GM12878 (cell line): ENCODE measurements around the gene ETHE1. TPM values are rescaled to one million over a fixed set of nuclear protein-coding genes. Genes with fewer than 3 reads are reported as not detected.

Source experiments
- ATAC-seq: fragments of 200-7000 bp; cut with Tn5 transposase; 3 replicates; pipeline ENCODE4 v1.9.1; 2020; ENCODE audit warnings: mild to moderate bottlenecking, moderate library complexity
- BruUV-seq: library from RNA; stranded (reverse); fragments of 400-500 nt; replicated peaks from 2 replicates; lab custom pipeline; 2021; lab: Mats Ljungman, UMichigan
- CTCF ChIA-PET: fragments of 300-600 bp; sonication (Branson Sonifier 250); formaldehyde crosslinking; extraction: SDS; loops from one replicate; lab custom pipeline; 2021; ENCODE audit warnings: inconsistent platforms; lab: Yijun Ruan, JAX
- POLR2A ChIA-PET: fragments of 350-600 bp; formaldehyde crosslinking; extraction: SDS; loops from one replicate; lab custom pipeline; 2021; ENCODE audit warnings: inconsistent platforms; lab: Charles Lee
- RAD21 ChIA-PET: fragments of 300-600 bp; sonication (Branson Sonifier 250); formaldehyde crosslinking; loops from one replicate; lab custom pipeline; 2023; ENCODE audit warnings: antibody characterized with exemption; ENCODE audit not compliant: unreplicated experiment; lab: Charles Lee
- SMC1A ChIA-PET: fragments of 300-600 bp; sonication (Branson Sonifier 250); formaldehyde crosslinking; loops from one replicate; lab custom pipeline; 2023; ENCODE audit not compliant: unreplicated experiment, uncharacterized antibody; lab: Charles Lee
- DNase-seq: peaks from one replicate; pipeline ENCODE4 v3.0.0-alpha.2; 2011; ENCODE audit warnings: low read depth, low spot score
- FAIRE-seq: peaks from 3 replicates; lab custom pipeline; 2011; peaks lifted over from hg19 to GRCh38; lab: Jason Lieb, UNC
- H2AFZ ChIP-seq: 2 replicates; pipeline ENCODE4 v1.6.0; 2011; ENCODE audit warnings: low read depth, low read length, control low read depth; ENCODE audit not compliant: control insufficient read depth
- H3K27ac ChIP-seq: 2 replicates; pipeline ENCODE4 v1.5.1; 2011; ENCODE audit warnings: control low read depth; ENCODE audit not compliant: control insufficient read depth, insufficient read depth
- H3K27me3 ChIP-seq, 2 experiments: replicated peaks in 1 of 2; 2 replicates each; pipeline versions ENCODE4 v1.6.0 to v1.6.1; 2011; ENCODE audit warnings: low read length in 1 of 2; ENCODE audit not compliant: control insufficient read depth in 2 of 2, insufficient read depth in 2 of 2
- H3K36me3 ChIP-seq, 2 experiments: 2 replicates each; pipeline ENCODE4 v1.5.1; 2011; ENCODE audit warnings: low read length in 1 of 2; ENCODE audit not compliant: control insufficient read depth in 2 of 2, insufficient read depth in 2 of 2
- H3K4me1 ChIP-seq: 2 replicates; pipeline ENCODE4 v1.6.1; 2011; ENCODE audit warnings: mild to moderate bottlenecking, low read length, moderate library complexity, mixed read lengths; ENCODE audit not compliant: control insufficient read depth, insufficient read depth
- H3K4me2 ChIP-seq: 2 replicates; pipeline ENCODE4 v1.6.0; 2011; ENCODE audit warnings: control low read depth; ENCODE audit not compliant: control insufficient read depth, insufficient read depth
- H3K4me3 ChIP-seq: fragments of 200-600 bp; sonication (generic); 2 replicates; pipeline ENCODE4 v1.5.1; 2016
- H3K79me2 ChIP-seq: 2 replicates; pipeline ENCODE4 v1.6.0; 2011; ENCODE audit warnings: low read length; ENCODE audit not compliant: control insufficient read depth, insufficient read depth
- H3K9ac ChIP-seq: 2 replicates; pipeline ENCODE4 v1.8.0; 2011; ENCODE audit warnings: low read length, control low read depth, mixed read lengths; ENCODE audit not compliant: control insufficient read depth, insufficient read depth
- H3K9me3 ChIP-seq: replicated peaks from 3 replicates; pipeline ENCODE4 v1.5.1; 2011; ENCODE audit warnings: mild to moderate bottlenecking, low read length; ENCODE audit not compliant: control insufficient read depth, insufficient read depth
- H4K20me1 ChIP-seq: 2 replicates; pipeline ENCODE4 v1.6.0; 2011; ENCODE audit not compliant: control insufficient read depth, insufficient read depth
- ATF3 ChIP-seq: IDR thresholded peaks from 2 replicates; pipeline ENCODE4 v1.6.1; 2011; ENCODE audit warnings: low read depth, mild to moderate bottlenecking, low read length, moderate library complexity, borderline replicate concordance; ENCODE audit errors: extremely low read depth
- CHD2 ChIP-seq: IDR thresholded peaks from 2 replicates; pipeline ENCODE4 v1.6.1; 2011; ENCODE audit warnings: low read depth, low read length, improper control_type of control experiment, borderline replicate concordance
- CHD4 ChIP-seq: fragments of 200-600 bp; sonication (generic); IDR thresholded peaks from 2 replicates; pipeline ENCODE4 v1.6.1; 2016; ENCODE audit warnings: mild to moderate bottlenecking
- CREM ChIP-seq: IDR thresholded peaks from 2 replicates; pipeline ENCODE4 v1.6.1; 2014; ENCODE audit warnings: antibody characterized with exemption, low read depth
- JUND ChIP-seq: IDR thresholded peaks from 2 replicates; pipeline ENCODE4 v1.6.1; 2012; ENCODE audit warnings: low read depth, mild to moderate bottlenecking, low read length, improper control_type of control experiment, moderate library complexity
- KDM1A ChIP-seq: fragments of 200-600 bp; sonication (generic); IDR thresholded peaks from 2 replicates; pipeline ENCODE4 v1.6.1; 2016; ENCODE audit warnings: borderline replicate concordance
- SRF ChIP-seq, 2 experiments: IDR thresholded peaks; 2 replicates each; pipeline ENCODE4 v1.6.1; 2011; ENCODE audit warnings: low read depth in 2 of 2, low read length in 2 of 2, mild to moderate bottlenecking in 1 of 2, moderate library complexity in 1 of 2
- ZBED1 ChIP-seq: IDR thresholded peaks from 2 replicates; pipeline ENCODE4 v1.6.1; 2016; ENCODE audit warnings: borderline replicate concordance
- ZBTB4 ChIP-seq: fragments of 450-650 bp; formaldehyde crosslinking; IDR thresholded peaks from 2 replicates; pipeline ENCODE4 v1.4.0; 2022; ENCODE audit warnings: mild to moderate bottlenecking, moderate library complexity
- ZBTB40 ChIP-seq: fragments of 450-650 bp; IDR thresholded peaks from 2 replicates; pipeline ENCODE4 v1.6.1; 2016; ENCODE audit warnings: mild to moderate bottlenecking, moderate library complexity, borderline replicate concordance
- ZSCAN29 ChIP-seq: fragments of 450-650 bp; IDR thresholded peaks from 2 replicates; pipeline ENCODE4 v1.6.1; 2017; ENCODE audit warnings: mild to moderate bottlenecking, moderate library complexity
- WGBS: methylation state at CpG from one replicate; pipeline ENCODE4 v1.1.6; 2016; ENCODE audit warnings: low lambda C conversion rate; ENCODE audit not compliant: insufficient replicate concordance, insufficient coverage; ENCODE audit errors: missing lambda C conversion rate; 5-methylcytosine and 5-hydroxymethylcytosine counted together
- in situ Hi-C: fragments of 300-500 bp; cut with MboI; formaldehyde crosslinking; loops from 9 replicates; pipeline ENCODE4 v1.14.3; 2018; ENCODE audit warnings: mixed read lengths
- intact Hi-C: fragments of 100-400 bp; cut with micrococcal nuclease; formaldehyde crosslinking; loops from one replicate; pipeline ENCODE4 v1.14.2; 2022; ENCODE audit not compliant: unreplicated experiment
- polyA plus RNA-seq, 11 experiments: library from polyadenylated mRNA; depleted of rRNA in 4 of 11; unstranded in 6 of 11; stranded (reverse) in 5 of 11; fragments of >200 nt; fragmentation: Nextera tagmentation in 4 of 11; fragmentation: Illumina TruSeq in 1 of 11; extraction: Ambion mirVana in 4 of 11; extraction: Trizol in 1 of 11; gene quantifications; 1 replicate in 1 of 11; 2 replicates in 10 of 11; pipeline versions ENCODE4 v1.2.1 to v1.2.3, GENCODE V29; 2011 to 2016; ENCODE audit warnings: inconsistent platforms in 2 of 11, missing spikeins in 2 of 11, low read depth in 1 of 11
- total RNA-seq, 4 experiments: library from RNA; depleted of rRNA in 3 of 4; stranded (reverse); fragments of >200 nt in 3 of 4; fragmentation: Illumina TruSeq in 1 of 4; extraction: Trizol in 1 of 4; gene quantifications; 2 replicates each; pipeline versions ENCODE4 v1.2.1 to v1.2.3, GENCODE V29; 2013 to 2021

Gene ETHE1
- total and polyA plus RNA-seq, 10 of the 15 experiments (the other 5 are each of a cell fraction or from before 2014, with no cell fraction given), result 22.1 to 155 (median 52.7) TPM

DNA sequence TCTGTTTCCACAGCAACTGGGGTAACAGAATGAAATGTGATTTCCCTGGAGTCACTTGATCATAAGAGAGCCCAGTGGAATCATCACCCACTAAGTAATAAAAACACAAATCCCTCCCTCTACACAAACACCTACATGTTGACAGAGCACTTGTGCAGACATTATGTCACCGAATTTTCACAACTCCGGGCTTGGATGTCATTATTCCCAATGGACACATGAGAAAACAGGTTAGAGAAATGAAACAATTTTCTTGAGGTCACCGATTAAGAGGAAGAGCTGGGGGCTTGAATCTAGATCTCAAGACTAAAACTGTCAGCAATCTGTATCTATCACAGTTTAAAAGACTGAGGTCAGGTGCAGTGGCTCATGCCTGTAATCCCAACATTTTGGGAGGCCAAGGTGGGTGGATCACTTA, 45.2 kb upstream of the ETHE1 start:
- no peak for ATAC-seq
- FAIRE-seq, result no peak
- ChIA-PET SMC1A (interaction anchor here (1.2 to 2.1 kb wide), 2 partner anchors 17 to 22 kb away, joined by 4 to 7 read pairs; no protein-coding TSS in a partner anchor), CTCF (interaction anchor here (1.2 to 9.0 kb wide), 3 partner anchors 12 to 23 kb away, joined by 4 to 99 read pairs (median 17); partner anchors contain the start of genes IRGQ and ZNF576), POLR2A (interaction anchor here (1.1 kb wide), 1 partner anchor 25 kb away, joined by 4 read pairs; the partner anchor contains the start of gene ZNF576), RAD21 (interaction anchor here (0.7 to 1.6 kb wide), 3 partner anchors 17 to 39 kb away, joined by 3 to 6 read pairs (median 4); partner anchors contain the start of gene ZNF575)
- no peaks in the 10 kb centered on the region for H4K20me1 ChIP-seq
- peaks cover 9% of the 10 kb centered on the region for H3K79me2 ChIP-seq
- H3K4me3 ChIP-seq, result no peak overlapping the region
- 99% methylated on average over 3 of the region's 3 CpGs for WGBS
- in situ Hi-C loops (no loop called here), intact Hi-C loops (no loop called here)
- H3K4me2 ChIP-seq, result no peak overlapping the region
- TF ChIP-seq SRF (IDR thresholded peaks at IDR 0.05; ENCODE audit: low read depth in 2 of 2, low read length in 2 of 2) (no peak), CHD4 (no peak), CHD2 (no peak), CREM (no peak), JUND (no peak), ATF3 (no peak), ZSCAN29 (no peak), KDM1A (no peak), ZBTB40 (no peak), ZBTB4 (CRISPR knock-in tag) (no peak), ZBED1 (no peak)
- no peak for DNase-seq
- H3K27me3 ChIP-seq, result no peaks in the 10 kb centered on the region
- no TSS peak for BruUV-seq
- no peak overlapping the region for H2AFZ ChIP-seq
- H3K9ac ChIP-seq, result no peak overlapping the region
- peaks cover 0 to 3% of the 10 kb centered on the region in 2 experiments; a peak in 1 of 4 replicates for H3K36me3 ChIP-seq
- no peak overlapping the region for H3K27ac ChIP-seq
- no peaks in the 10 kb centered on the region for H3K9me3 ChIP-seq
- peaks cover 5% of the 10 kb centered on the region for H3K4me1 ChIP-seq
